ENCODE data around the gene FUT2. TPM values are rescaled to one million over a fixed set of nuclear protein-coding genes. Genes with fewer than 3 reads are reported as not detected.
A peak's percentile ranks its signal among the peaks of the same experiment; 100 is the strongest.
"Not testable (repeated sequence)": the region's sequence is repeated elsewhere in the genome, so short reads cannot be mapped to it uniquely, and the experiment has no call there.

Gene FUT2
- polyA plus RNA-seq, 3 donors = 1.7 to 4.4 (median 1.8) TPM

DNA sequence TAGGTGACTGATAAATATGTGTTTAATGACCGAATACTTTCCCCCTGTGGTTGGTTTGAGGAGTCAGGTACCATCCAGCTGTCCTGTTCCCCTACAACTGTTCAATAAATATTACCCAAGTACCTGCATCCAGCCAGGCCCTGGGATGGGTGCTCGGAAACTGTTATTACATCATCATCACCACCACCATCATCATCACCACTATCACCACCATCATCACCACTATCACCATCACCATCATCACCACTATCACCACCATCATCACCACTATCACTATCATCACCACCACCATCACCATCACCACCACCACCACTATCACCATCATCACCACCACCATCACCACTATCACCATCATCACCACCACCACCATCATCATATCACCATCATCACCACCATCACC lies 27.0 kb upstream of the FUT2 start:
- no peak for DNase-seq (ENCODE audit: extremely low read depth in 1 of 11, low read depth in 9 of 11, low spot score in 4 of 11)

- DNase-seq (ENCODE audit: extremely low read depth in 1 of 11, low read depth in 9 of 11, low spot score in 4 of 11) = no peak
These were observed 25.7 kb upstream of the FUT2 start for GRCh38 chr19:48669903-48670668.

GRCh38 chr19:48670699-48671445 lies 24.9 kb upstream of the FUT2 start:
- no peak for DNase-seq (ENCODE audit: extremely low read depth in 1 of 11, low read depth in 9 of 11, low spot score in 4 of 11)

GRCh38 chr19:48671446-48671995 lies 24.2 kb upstream of the FUT2 start:
- DNase-seq (ENCODE audit: extremely low read depth in 1 of 11, low read depth in 9 of 11, low spot score in 4 of 11) = no peak

DNA sequence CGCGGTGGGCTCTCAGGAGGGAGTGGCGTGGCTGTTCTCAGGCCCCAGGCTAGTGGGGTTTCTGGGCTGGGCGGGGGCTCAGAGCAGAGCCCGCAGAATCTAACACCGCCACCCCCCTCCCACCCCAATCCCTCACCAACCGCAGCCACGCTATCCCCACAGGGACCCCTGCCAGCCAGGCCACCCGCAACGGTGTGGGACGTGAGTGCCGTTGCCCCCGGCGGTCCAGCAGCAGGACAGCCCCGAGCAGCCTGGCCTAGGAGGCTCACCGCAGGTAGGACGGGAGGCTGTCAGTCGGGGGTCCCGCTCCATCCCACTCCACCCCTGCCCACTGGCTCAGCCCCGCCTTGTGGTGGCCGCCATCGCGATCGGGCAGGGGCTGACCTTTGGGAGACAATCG lies 22.8 kb upstream of the FUT2 start, which contains the start of gene NTN5:
TSS of gene NTN5 (minus strand) at position 24 of the 400 bp plus-strand sequence. CDS start 2,031 bp downstream, outside the sequence.
- no peak for DNase-seq (ENCODE audit: extremely low read depth in 1 of 11, low read depth in 9 of 11, low spot score in 4 of 11)

- DNase-seq (ENCODE audit: extremely low read depth in 1 of 11, low read depth in 9 of 11, low spot score in 4 of 11) = no peak
These were observed 22.2 kb upstream of the FUT2 start for GRCh38 chr19:48673436-48674100.

DNA sequence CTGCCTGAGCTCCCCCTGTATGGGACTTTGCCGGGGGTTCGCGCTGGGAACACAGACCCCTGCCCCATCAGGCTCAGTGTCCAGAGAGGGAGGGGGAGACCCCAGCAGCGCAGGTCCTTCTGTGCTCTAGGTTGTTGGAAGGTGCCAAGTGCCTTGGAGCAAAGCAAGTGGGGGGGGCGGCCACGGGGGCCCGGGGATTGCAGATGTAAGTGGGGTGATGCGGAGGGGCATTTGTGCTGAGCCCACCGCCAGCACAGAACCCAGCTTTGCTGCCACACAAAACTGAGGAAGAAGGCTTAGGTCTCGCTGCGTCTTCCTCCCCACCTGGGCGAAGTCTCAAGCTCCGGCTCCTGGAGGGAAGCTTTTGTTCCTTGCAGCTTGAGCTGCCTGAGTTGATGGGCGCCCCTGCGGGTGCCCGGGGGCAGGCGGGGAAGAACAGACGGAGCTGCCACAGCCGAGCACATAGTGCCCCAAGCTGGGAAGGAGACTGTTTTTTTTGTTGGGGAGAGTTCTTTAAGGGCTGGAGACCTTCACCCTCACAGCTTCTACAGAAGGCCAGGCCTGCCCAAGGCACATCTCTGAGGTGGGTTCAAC lies 21.5 kb upstream of the FUT2 start:
- DNase-seq (ENCODE audit: extremely low read depth in 1 of 11, low read depth in 9 of 11, low spot score in 4 of 11) = no peak

DNA sequence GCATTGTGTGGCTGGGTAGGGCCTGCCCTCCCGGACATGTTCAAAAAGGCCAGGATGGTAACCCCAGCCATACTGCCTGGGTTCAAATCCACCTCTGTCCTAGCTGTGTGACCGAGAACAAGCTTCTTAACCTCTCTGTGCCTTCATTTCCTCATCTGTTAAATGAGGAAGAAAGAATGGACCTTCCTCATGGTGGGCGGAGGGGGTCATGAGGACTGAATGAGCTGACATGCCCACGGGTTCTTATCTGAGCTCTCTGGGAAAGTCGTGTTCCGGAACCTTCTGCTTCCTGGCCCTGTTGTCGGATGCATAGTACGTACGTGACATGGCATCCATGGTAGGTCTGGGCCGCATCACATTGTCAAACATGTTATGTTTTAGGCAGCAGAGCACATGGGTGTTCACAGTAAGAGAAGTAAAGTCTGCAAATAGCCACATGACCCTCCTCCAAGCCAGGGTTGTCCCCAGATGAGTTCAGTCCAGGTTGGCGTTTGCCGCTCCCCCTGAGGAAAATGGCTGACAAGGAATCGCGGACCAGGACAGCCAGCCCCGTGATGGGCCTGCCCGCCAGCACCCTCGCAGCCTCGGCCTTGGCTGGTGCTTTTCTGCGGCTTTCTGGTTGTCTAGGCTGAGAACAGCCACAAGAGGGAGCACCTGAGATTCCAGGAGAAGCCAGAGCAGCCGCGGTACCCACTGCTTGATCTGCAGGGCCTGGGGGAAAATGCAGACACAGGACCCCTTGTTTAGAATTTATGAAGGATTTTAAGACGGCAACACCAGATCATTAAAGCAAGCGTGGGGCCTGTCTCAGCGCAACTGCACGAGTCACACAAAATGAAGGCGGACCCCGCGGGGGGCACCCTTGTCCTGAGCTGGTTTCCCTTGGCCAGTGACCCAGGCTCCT lies 20.6 kb upstream of the FUT2 start:
- DNase-seq (ENCODE audit: extremely low read depth in 1 of 11, low read depth in 9 of 11, low spot score in 4 of 11) = peak; percentile 64 to 88 (median 77)

- DNase-seq (ENCODE audit: extremely low read depth in 1 of 11, low read depth in 9 of 11, low spot score in 4 of 11) = no peak
These were observed 19.3 kb upstream of the FUT2 start for GRCh38 chr19:48676487-48676886.

DNA sequence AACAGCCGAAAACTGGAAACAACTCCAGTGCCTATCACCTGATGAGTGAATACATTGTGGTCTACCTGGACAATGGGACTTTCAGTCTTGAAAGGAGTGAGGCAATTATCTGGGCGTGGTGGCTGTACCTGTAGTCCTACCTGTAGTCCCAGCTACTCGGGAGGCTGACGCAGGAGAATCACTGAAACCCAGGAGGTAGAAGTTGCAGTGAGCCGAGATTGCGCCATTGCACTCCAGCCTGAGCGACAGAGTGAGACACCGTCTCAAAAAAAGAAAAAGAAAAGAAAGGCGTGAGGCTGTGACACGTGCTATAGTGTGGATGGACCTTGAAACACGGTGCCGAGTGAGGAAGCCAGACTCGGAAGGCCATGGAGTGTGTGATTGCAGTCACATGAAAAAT lies 18.9 kb upstream of the FUT2 start:
- DNase-seq (ENCODE audit: extremely low read depth in 1 of 11, low read depth in 9 of 11, low spot score in 4 of 11) = no peak

GRCh38 chr19:48678201-48678600 lies 17.6 kb upstream of the FUT2 start:
- DNase-seq (ENCODE audit: extremely low read depth in 1 of 11, low read depth in 9 of 11, low spot score in 4 of 11) = no peak

- DNase-seq (ENCODE audit: extremely low read depth in 1 of 11, low read depth in 9 of 11, low spot score in 4 of 11) = not testable (repeated sequence)
These were observed 15.8 kb upstream of the FUT2 start for GRCh38 chr19:48680006-48680405.

DNA sequence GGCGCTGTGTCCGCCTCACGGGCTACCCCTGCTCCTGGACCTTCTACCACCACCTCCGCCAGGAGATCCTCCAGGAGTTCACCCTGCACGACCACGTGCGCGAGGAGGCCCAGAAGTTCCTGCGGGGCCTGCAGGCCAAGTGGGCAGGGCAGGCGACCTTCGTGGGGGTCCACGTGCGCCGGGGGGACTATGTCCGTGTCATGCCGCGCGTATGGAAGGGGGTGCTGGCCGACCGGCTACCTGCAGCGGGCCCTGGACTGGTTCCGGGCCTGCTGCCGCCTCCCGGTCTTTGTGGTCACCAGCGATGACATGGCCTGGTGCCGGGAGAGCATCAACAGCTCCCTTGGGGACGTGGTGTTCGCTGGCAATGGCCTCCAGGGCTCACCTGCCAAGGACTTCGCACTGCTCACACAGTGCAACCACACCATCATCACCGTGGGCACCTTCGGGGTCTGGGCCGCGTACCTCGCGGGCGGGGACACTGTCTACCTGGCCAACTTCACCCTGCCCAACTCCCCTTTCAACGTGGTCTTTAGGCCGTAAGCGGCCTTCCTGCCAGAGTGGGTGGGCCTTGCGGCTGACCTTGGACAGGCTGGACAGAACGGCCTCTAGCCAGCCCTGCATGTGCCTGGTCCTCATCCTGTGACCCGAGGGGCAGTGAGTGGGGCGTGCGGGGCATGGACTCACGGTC lies 15.2 kb upstream of the FUT2 start:
- no peak for DNase-seq (ENCODE audit: extremely low read depth in 1 of 11, low read depth in 9 of 11, low spot score in 4 of 11)

DNA sequence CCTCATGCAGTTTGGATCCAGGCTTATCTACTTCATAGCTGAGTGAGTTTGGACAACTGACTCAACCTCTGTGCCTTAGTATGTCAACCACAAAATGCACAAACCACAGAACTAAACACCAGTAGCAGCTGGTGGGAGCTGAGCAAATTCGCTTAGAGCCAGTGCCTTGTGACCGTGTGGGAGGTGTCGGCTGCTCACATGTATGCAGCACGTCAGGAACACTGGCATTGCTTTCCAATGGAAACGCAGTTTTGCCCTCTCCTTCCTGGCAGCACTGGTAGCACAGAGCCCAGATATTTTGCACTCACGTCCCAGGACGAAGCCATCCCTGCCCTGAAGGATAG lies 14.7 kb upstream of the FUT2 start:
- no peak for DNase-seq (ENCODE audit: extremely low read depth in 1 of 11, low read depth in 9 of 11, low spot score in 4 of 11)

- peak in 2 of 11 donors; percentile 32 to 52 for DNase-seq (ENCODE audit: extremely low read depth in 1 of 11, low read depth in 9 of 11, low spot score in 4 of 11)
These were observed 12.4 kb upstream of the FUT2 start for GRCh38 chr19:48683349-48683748.

DNA sequence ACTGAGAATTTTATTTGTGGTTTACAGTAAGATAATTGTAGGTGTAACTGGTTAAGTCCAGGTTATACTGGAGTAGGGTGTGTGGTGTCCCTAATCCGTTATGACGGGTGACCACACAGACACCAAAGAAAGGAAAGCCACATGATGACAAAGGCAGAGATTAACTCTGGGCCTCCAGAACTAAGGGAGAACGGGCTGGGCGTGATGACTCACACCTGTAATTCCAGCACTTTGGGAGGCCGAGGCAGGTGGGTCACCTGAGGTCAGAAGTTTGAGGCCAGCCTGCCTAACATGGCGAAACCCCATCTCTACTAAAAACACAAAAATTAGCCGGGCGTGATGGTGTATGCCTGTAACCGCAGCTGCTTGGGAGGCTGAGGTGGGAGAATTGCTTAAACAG lies 10.2 kb upstream of the FUT2 start:
- no peak for DNase-seq (ENCODE audit: extremely low read depth in 1 of 11, low read depth in 9 of 11, low spot score in 4 of 11)

DNA sequence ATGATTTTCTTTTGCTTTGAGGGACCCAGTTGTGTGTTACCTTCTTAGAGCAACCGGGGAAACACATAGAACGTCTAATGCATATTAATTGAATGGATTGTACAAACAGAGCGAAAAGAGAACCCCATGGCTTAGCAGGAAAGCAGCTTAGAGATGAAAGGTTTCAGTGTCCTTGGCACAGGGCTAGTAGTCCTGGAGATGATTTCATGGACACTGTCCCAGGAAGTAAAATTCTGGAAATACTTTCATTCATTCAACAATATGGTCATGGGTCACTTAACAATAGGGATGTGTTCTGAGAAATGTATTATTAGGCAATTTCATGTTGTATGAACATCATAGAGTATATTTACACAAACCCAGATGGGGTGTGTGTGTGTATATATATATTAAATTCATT lies 9.7 kb upstream of the FUT2 start:
- DNase-seq (ENCODE audit: extremely low read depth in 1 of 11, low read depth in 9 of 11, low spot score in 4 of 11) = no peak

DNA sequence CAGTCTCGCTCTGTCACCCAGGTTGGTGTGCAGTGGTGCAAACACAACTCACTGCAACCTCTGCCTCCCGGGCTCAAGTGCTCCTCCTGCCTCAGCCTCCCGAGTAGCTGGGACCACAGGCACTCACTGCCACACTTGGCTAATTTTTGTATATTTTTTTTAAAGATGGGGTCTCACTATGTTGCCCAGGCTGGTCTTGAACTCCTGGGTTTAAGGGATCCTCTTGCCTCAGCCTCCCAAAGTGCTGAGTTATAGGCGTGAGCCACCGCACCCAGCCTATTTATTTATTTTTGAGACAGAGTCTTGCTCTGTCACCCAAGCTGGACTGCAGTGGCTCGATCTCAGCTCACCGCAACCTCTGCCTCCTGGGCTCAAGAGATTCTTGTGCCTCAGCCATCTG lies 9.1 kb upstream of the FUT2 start:
- not testable (repeated sequence) for DNase-seq (ENCODE audit: extremely low read depth in 1 of 11, low read depth in 9 of 11, low spot score in 4 of 11)

Data from renal cortex interstitium (tissue), 11 donors.